Measurements from ENCODE around the gene MALSU1. TPM values are rescaled to one million over a fixed set of nuclear protein-coding genes. Genes with fewer than 3 reads are reported as not detected.

The MALSU1 gene
- 10 to 100 TPM; 26.2 to 30.5 TPM for total RNA-seq
- 12.0 to 23.1 reads per million in 2 donors for total RNA-seq

GRCh38 chr7:23298885-23299769, at the start of gene MALSU1:
Gene MALSU1 (plus strand): TSS chr7:23299339. CDS start chr7:23299353, 14 bp downstream.
- DNase-seq (peak; percentile 91 to 93 (median 92)), ATAC-seq (peak; percentile 100)
- Mint-ChIP-seq H3K36me3 (ENCODE audit: low read depth) (peaks cover 3% of the 10 kb centered on the region), H3K27me3 (peaks cover 18% of the 10 kb centered on the region), H3K27ac (peak within 1 kb of the TSS; percentile 88), H3K4me1 (peaks cover 26% of the 10 kb centered on the region), H3K4me3 (peak within 1 kb of the TSS; percentile 92)
- no peaks in the 10 kb centered on the region for H3K9me3 ChIP-seq (ENCODE audit: control insufficient read depth, low read length, poor library complexity, severe bottlenecking)

- ATAC-seq: no peak
- Mint-ChIP-seq H3K36me3 (ENCODE audit: low read depth) (peaks cover 4% of the 10 kb centered on the region), H3K4me1 (no peaks in the 10 kb centered on the region), H3K4me3 (no peak overlapping the region), H3K27me3 (peaks cover 84% of the 10 kb centered on the region), H3K27ac (no peak overlapping the region)
- no peaks in the 10 kb centered on the region for H3K9me3 ChIP-seq (ENCODE audit: control insufficient read depth, low read length, poor library complexity, severe bottlenecking)
- no peak for DNase-seq
Observed at GRCh38 chr7:23249486-23249885, 49.7 kb upstream of the MALSU1 start.

- no peaks in the 10 kb centered on the region for H3K9me3 ChIP-seq (ENCODE audit: control insufficient read depth, low read length, poor library complexity, severe bottlenecking)
- Mint-ChIP-seq H3K36me3 (ENCODE audit: low read depth) (peaks cover 2% of the 10 kb centered on the region), H3K27me3 (peaks cover 73% of the 10 kb centered on the region), H3K4me1 (no peaks in the 10 kb centered on the region), H3K4me3 (no peak overlapping the region), H3K27ac (no peak overlapping the region)
- DNase-seq (no peak), ATAC-seq (no peak)
Observed at GRCh38 chr7:23254051-23254681, 45.0 kb upstream of the MALSU1 start.

- no peak for DNase-seq
- no peaks in the 10 kb centered on the region for H3K4me1 Mint-ChIP-seq
- H3K4me3 Mint-ChIP-seq: no peak overlapping the region
- no peak overlapping the region for H3K27ac Mint-ChIP-seq
- no peaks in the 10 kb centered on the region for H3K36me3 Mint-ChIP-seq (ENCODE audit: low read depth)
- no peak for ATAC-seq
- H3K9me3 ChIP-seq (ENCODE audit: control insufficient read depth, low read length, poor library complexity, severe bottlenecking): no peaks in the 10 kb centered on the region
- H3K27me3 Mint-ChIP-seq: peaks cover 63% of the 10 kb centered on the region
Observed at GRCh38 chr7:23256731-23257130, 42.4 kb upstream of the MALSU1 start.

- H3K27me3 Mint-ChIP-seq: peaks cover 42% of the 10 kb centered on the region
Observed at GRCh38 chr7:23260371-23260770, 38.8 kb upstream of the MALSU1 start.

GRCh38 chr7:23261843-23262452, 37.2 kb upstream of the MALSU1 start:
- DNase-seq: peak; percentile 18 to 40 (median 19)
- no peak overlapping the region for H3K27ac Mint-ChIP-seq

More at GRCh38 chr7:23260371-23260770, 38.8 kb upstream of the MALSU1 start:
- Mint-ChIP-seq H3K27ac (no peak overlapping the region), H3K36me3 (ENCODE audit: low read depth) (no peaks in the 10 kb centered on the region), H3K4me1 (no peaks in the 10 kb centered on the region), H3K4me3 (no peak overlapping the region)
- no peak for ATAC-seq
- no peak for DNase-seq
- no peaks in the 10 kb centered on the region for H3K9me3 ChIP-seq (ENCODE audit: control insufficient read depth, low read length, poor library complexity, severe bottlenecking)

GRCh38 chr7:23264916-23265458, 34.2 kb upstream of the MALSU1 start:
- Mint-ChIP-seq H3K4me3 (no peak overlapping the region), H3K4me1 (no peaks in the 10 kb centered on the region), H3K27ac (no peak overlapping the region), H3K36me3 (ENCODE audit: low read depth) (no peaks in the 10 kb centered on the region), H3K27me3 (peaks cover 24% of the 10 kb centered on the region)
- no peak for ATAC-seq
- H3K9me3 ChIP-seq (ENCODE audit: control insufficient read depth, low read length, poor library complexity, severe bottlenecking): no peaks in the 10 kb centered on the region
- no peak for DNase-seq

More at GRCh38 chr7:23261843-23262452, 37.2 kb upstream of the MALSU1 start:
- Mint-ChIP-seq H3K4me3 (no peak overlapping the region), H3K27me3 (peaks cover 32% of the 10 kb centered on the region), H3K4me1 (no peaks in the 10 kb centered on the region), H3K36me3 (ENCODE audit: low read depth) (no peaks in the 10 kb centered on the region)
- no peaks in the 10 kb centered on the region for H3K9me3 ChIP-seq (ENCODE audit: control insufficient read depth, low read length, poor library complexity, severe bottlenecking)
- peak; percentile 88 for ATAC-seq

GRCh38 chr7:23266918-23267317, 32.2 kb upstream of the MALSU1 start:
- H3K9me3 ChIP-seq (ENCODE audit: control insufficient read depth, low read length, poor library complexity, severe bottlenecking): no peaks in the 10 kb centered on the region
- no peak overlapping the region for H3K27ac Mint-ChIP-seq
- DNase-seq (no peak), ATAC-seq (no peak)
- H3K4me3 Mint-ChIP-seq: no peak overlapping the region
- H3K27me3 Mint-ChIP-seq: peaks cover 18% of the 10 kb centered on the region
- H3K36me3 Mint-ChIP-seq (ENCODE audit: low read depth): no peaks in the 10 kb centered on the region
- H3K4me1 Mint-ChIP-seq: no peaks in the 10 kb centered on the region

GRCh38 chr7:23267357-23267756, 31.8 kb upstream of the MALSU1 start:
- DNase-seq (no peak), ATAC-seq (no peak)
- peaks cover 22% of the 10 kb centered on the region for H3K27me3 Mint-ChIP-seq
- peaks cover 4% of the 10 kb centered on the region for H3K4me1 Mint-ChIP-seq
- H3K4me3 Mint-ChIP-seq: no peak overlapping the region
- H3K27ac Mint-ChIP-seq: no peak overlapping the region
- H3K36me3 Mint-ChIP-seq (ENCODE audit: low read depth): no peaks in the 10 kb centered on the region
- no peaks in the 10 kb centered on the region for H3K9me3 ChIP-seq (ENCODE audit: control insufficient read depth, low read length, poor library complexity, severe bottlenecking)

GRCh38 chr7:23268167-23268566, 31.0 kb upstream of the MALSU1 start:
- DNase-seq: no peak
- no peaks in the 10 kb centered on the region for H3K9me3 ChIP-seq (ENCODE audit: control insufficient read depth, low read length, poor library complexity, severe bottlenecking)
- Mint-ChIP-seq H3K27ac (no peak overlapping the region), H3K36me3 (ENCODE audit: low read depth) (no peaks in the 10 kb centered on the region), H3K27me3 (peaks cover 23% of the 10 kb centered on the region), H3K4me3 (no peak overlapping the region), H3K4me1 (peaks cover 7% of the 10 kb centered on the region)
- ATAC-seq: no peak

- peaks cover 23% of the 10 kb centered on the region for H3K27me3 Mint-ChIP-seq
- H3K36me3 Mint-ChIP-seq (ENCODE audit: low read depth): no peaks in the 10 kb centered on the region
- H3K4me3 Mint-ChIP-seq: no peak overlapping the region
- no peak for DNase-seq
- H3K27ac Mint-ChIP-seq: no peak overlapping the region
- ATAC-seq: no peak
- peaks cover 12% of the 10 kb centered on the region for H3K4me1 Mint-ChIP-seq
- no peaks in the 10 kb centered on the region for H3K9me3 ChIP-seq (ENCODE audit: control insufficient read depth, low read length, poor library complexity, severe bottlenecking)
Observed at GRCh38 chr7:23268746-23269145, 30.4 kb upstream of the MALSU1 start.

GRCh38 chr7:23272275-23272674, 26.9 kb upstream of the MALSU1 start:
- no peaks in the 10 kb centered on the region for H3K9me3 ChIP-seq (ENCODE audit: control insufficient read depth, low read length, poor library complexity, severe bottlenecking)
- Mint-ChIP-seq H3K4me1 (peaks cover 12% of the 10 kb centered on the region), H3K27ac (no peak overlapping the region), H3K4me3 (no peak overlapping the region), H3K36me3 (ENCODE audit: low read depth) (no peaks in the 10 kb centered on the region), H3K27me3 (peaks cover 23% of the 10 kb centered on the region)
- DNase-seq: no peak
- no peak for ATAC-seq

GRCh38 chr7:23273141-23273599, 26.0 kb upstream of the MALSU1 start:
- Mint-ChIP-seq H3K36me3 (ENCODE audit: low read depth) (no peaks in the 10 kb centered on the region), H3K27me3 (peaks cover 23% of the 10 kb centered on the region), H3K4me3 (peak overlapping the region; percentile 68)

More at GRCh38 chr7:23273141-23273599, 26.0 kb upstream of the MALSU1 start:
- no peaks in the 10 kb centered on the region for H3K9me3 ChIP-seq (ENCODE audit: control insufficient read depth, low read length, poor library complexity, severe bottlenecking)
- H3K27ac Mint-ChIP-seq: peak overlapping the region; percentile 43
- H3K4me1 Mint-ChIP-seq: peaks cover 12% of the 10 kb centered on the region
- DNase-seq (peak; percentile 72 to 82 (median 72)), ATAC-seq (peak; percentile 99)

Measured in T-helper 17 cell (primary cell).